ENCODE results near the gene SF3B6. TPM values are rescaled to one million over a fixed set of nuclear protein-coding genes. Genes with fewer than 3 reads are reported as not detected.

The SF3B6 gene
- total RNA-seq (105 and 108 TPM in 2 replicates), polyA plus RNA-seq (91.9 and 150 TPM in 2 replicates), polyA minus RNA-seq (33.3 and 41.4 TPM in 2 replicates), Bru-seq, nascent RNA (percentile 82 among the genes with signal in this experiment), BruChase-seq, experiment 1, labeled RNA remaining after a 6-hour chase (percentile 91 among the genes with signal in this experiment), BruChase-seq, experiment 2, labeled RNA remaining after a 2-hour chase (percentile 73 among the genes with signal in this experiment)
- polyA plus RNA-seq (2011; cell fraction: cytosol; rRNA removed) = 163 and 172 TPM in 2 replicates
- polyA plus RNA-seq (2011; cell fraction: nucleus; rRNA removed) = 64.2 and 89.0 TPM in 2 replicates
- polyA plus RNA-seq (2012) = 175 and 221 TPM in 2 replicates
- polyA minus RNA-seq (2011; cell fraction: cytosol; rRNA and poly(A)+ RNA removed) = 38.9 TPM
- 13.7 and 13.8 TPM in 2 replicates for polyA minus RNA-seq (2011; cell fraction: nucleus; rRNA and poly(A)+ RNA removed)
- long read RNA-seq, transcript SF3B6-201 (4 exons, 770 nt) = major isoform, 438 of 459 reads
- long read RNA-seq, partial matches to known transcripts = 5 of 459 reads
- long read RNA-seq, other reads (novel, unspliced or antisense) = 15 of 459 reads

- no peaks in the 10 kb centered on the region for H3K27me3 ChIP-seq (ENCODE audit: control insufficient read depth in 2 of 2, insufficient read depth in 2 of 2, low read length in 2 of 2)
- H3K9ac ChIP-seq (replicated peaks; ENCODE audit: extremely low read depth, insufficient read depth, low read length) = peak within 1 kb of the TSS; percentile 90
- peak within 1 kb of the TSS; percentile 79 to 92 (median 87) for H3K4me3 ChIP-seq (replicated peaks in 1 of 3; ENCODE audit: insufficient read depth in 1 of 3, low read depth in 1 of 3, low read length in 3 of 3)
- H3K27ac ChIP-seq (ENCODE audit: insufficient read depth, low read depth, low read length) = peak within 1 kb of the TSS; percentile 18
- intact Hi-C loops (cut with micrococcal nuclease) = loop anchor here (1.0 to 2.0 kb wide), 5 partner anchors 8 to 149 kb away; partner anchors contain the start of genes ATAD2B, TP53I3 and WDCP
- dilution Hi-C loops (cut with MboI; ENCODE audit: extremely low pct_ligation_motif_present, low sequenced_read_pairs) = no loop called here
- ChIA-PET CTCF (interaction anchor here (0.6 to 2.0 kb wide), 7 partner anchors 9 to 283 kb away, joined by 3 to 15 read pairs (median 6); partner anchors contain the start of genes ATAD2B, TP53I3 and WDCP), POLR2A (interaction anchor here (0.6 to 1.9 kb wide), 5 partner anchors 8 to 149 kb away, joined by 3 to 8 read pairs (median 5); partner anchors contain the start of genes MFSD2B, TP53I3 and WDCP)
- peaks cover 34% of the 10 kb centered on the region for H3K79me2 ChIP-seq (ENCODE audit: control insufficient read depth, insufficient read depth, low read length)
- H4K20me1 ChIP-seq (replicated peaks; ENCODE audit: control insufficient read depth, extremely low read depth, insufficient read depth, low read length) = no peaks in the 10 kb centered on the region
- H2AFZ ChIP-seq (ENCODE audit: low read depth, low read length) = peak within 1 kb of the TSS; percentile 69
- peaks cover 7 to 12% of the 10 kb centered on the region in 2 experiments for H3K36me3 ChIP-seq (ENCODE audit: control insufficient read depth in 2 of 2, extremely low read depth in 1 of 2, insufficient read depth in 2 of 2, low read length in 2 of 2)
- peak; percentile 97 for FAIRE-seq
- TF ChIP-seq POLR2A (IDR thresholded peaks at IDR 0.05; ENCODE audit: low read depth, low read length) (peak; percentile 79), POLR2AphosphoS5 (IDR thresholded peaks at IDR 0.05; ENCODE audit: insufficient read depth, low read depth, low read length) (peak; percentile 69), GATA2 (IDR thresholded peaks at IDR 0.05; ENCODE audit: insufficient read depth, insufficient read length, low read depth, low read length) (no peak), CTCF (IDR thresholded peaks at IDR 0.05; ENCODE audit: extremely low read depth in 1 of 2, insufficient read depth in 1 of 2, low read depth in 1 of 2, low read length in 2 of 2) (no peak), JUN (IDR thresholded peaks at IDR 0.05; ENCODE audit: borderline replicate concordance, insufficient read depth, insufficient read length, low read depth) (no peak), FOS (IDR thresholded peaks at IDR 0.05; ENCODE audit: borderline replicate concordance, insufficient read depth, low read length) (peak; percentile 12)
- peak; percentile 98 for DNase-seq (ENCODE audit: low read depth, low spot score)
- BruUV-seq (replicated peaks) = TSS peak; percentile 72
- H3K4me1 ChIP-seq (ENCODE audit: control insufficient read depth, extremely low read depth, insufficient read depth, low read length) = peaks cover 12% of the 10 kb centered on the region
- no peaks in the 10 kb centered on the region for H3K9me1 ChIP-seq (replicated peaks; ENCODE audit: control insufficient read depth, extremely low read depth, insufficient read depth, low read length)
- H3K9me3 ChIP-seq (replicated peaks; ENCODE audit: control insufficient read depth, insufficient read depth, low read length) = no peaks in the 10 kb centered on the region
- H3K4me2 ChIP-seq (ENCODE audit: insufficient read depth, low read length) = peak within 1 kb of the TSS; percentile 74
Measured at GRCh38 chr2:24075915-24076848, at the start of gene SF3B6. SF3B6 (minus strand) TSS chr2:24076326; CDS start chr2:24076229, 97 bp downstream.

All from endothelial cell of umbilical vein (primary cell).